ENCODE measurements around the gene MOB1B.
"Not testable (repeated sequence)": the region's sequence is repeated elsewhere in the genome, so short reads cannot be mapped to it uniquely, and the experiment has no call there.

The MOB1B gene

DNA sequence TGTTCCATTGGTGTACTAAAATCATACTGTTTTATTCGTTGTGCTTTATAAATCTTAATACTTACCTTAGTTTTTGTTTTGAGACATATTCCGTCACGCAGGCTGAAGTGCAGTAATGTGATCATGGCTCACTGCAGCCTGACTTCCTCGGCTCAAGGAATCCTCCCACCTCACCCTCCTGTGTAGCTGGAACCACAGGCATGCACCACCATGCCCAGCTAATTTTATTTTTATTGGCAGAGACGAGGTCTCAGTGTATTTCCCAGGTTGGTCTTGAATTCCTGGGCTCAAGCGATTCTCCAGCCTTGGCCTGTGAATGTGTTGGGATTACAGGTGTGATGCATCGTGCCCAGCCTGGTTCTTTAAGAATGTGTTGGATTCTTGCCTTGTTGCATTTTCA lies 66.9 kb downstream of the MOB1B start:
- DNase-seq, result no peak

DNA sequence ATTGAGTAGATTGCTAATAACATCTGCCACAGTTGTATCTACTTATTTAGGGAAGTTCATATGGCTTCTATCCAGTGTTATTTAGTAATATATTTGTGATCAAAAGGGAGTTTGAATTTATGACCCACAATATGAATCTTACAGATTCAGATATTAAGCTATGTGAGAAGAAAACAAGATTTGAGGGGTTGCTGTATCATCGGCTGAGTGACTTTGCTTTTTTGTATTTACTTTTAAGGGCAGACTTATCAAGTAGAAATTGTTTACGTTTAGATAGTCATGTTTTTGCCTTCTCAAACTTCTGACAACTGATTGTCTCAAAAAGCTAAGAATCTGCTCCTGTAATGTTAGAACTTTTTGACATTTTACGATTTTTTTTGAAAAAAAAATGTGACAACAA lies 74.1 kb downstream of the MOB1B start:
- no peak for DNase-seq

DNA sequence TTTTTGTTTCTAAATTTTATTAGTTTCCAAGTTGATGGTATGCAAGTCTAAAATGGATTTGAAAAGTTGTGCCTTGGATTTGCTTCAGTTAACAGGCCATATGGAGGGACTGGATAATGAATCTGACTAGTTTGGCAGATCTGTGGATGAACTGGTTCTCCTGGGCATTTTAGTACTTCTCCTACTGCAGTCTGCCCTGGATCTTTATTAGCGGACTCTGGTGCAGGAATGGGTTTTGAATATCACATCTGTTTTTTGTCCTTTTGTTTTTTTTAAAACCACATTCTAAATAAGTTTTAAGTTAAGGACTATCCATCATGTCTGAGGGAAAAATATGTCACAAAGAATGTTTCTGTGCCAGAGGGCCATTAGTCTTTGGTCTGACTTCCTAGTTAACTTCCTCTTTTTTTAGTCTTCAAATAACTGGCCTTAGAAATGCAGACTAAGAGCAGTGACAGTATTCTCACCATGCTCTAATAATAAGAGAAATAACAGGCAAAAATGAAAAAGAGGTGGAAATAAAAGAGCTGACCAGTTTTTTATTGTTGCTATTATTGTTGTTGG lies 77.4 kb downstream of the MOB1B start:
- no peak for DNase-seq

DNA sequence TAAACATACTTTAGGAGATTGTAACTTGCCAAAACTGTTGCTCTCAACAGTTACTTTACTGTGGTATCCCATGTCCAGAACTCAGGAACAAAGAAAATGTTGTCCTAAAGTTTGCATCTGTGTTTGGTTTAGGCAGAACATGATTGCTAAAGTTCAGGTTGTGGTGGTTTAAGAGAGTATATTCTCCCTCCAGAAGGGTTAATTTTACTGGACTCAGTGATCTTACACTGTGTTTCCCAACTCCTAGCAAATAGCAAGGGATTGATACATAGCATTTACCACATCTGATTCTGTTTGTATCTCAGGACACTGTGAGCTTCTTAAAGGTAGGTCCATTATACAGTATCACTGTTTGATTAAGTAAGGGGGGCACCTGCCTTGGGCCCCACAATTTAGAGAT lies 78.0 kb downstream of the MOB1B start:
- no peak for DNase-seq

DNA sequence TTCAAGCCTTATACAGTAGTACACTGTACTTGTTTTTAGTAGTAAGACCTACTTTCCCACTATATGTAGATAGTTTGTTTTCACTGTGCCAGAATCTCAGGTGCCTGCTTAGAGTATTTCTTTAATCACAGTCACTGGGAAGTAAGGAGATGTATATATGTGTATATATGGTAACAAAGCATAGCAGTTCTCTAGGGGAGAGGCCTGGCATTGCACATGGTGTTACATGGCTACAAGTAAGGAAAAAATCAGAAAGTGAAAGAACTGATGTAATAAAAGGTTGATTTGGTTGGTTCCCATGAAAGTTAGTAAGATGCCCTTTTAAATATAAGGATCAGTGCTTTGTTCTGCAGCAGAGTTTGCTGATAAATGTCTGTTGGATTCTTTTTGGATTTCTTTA lies 81.9 kb downstream of the MOB1B start:
- DNase-seq, result no peak

DNA sequence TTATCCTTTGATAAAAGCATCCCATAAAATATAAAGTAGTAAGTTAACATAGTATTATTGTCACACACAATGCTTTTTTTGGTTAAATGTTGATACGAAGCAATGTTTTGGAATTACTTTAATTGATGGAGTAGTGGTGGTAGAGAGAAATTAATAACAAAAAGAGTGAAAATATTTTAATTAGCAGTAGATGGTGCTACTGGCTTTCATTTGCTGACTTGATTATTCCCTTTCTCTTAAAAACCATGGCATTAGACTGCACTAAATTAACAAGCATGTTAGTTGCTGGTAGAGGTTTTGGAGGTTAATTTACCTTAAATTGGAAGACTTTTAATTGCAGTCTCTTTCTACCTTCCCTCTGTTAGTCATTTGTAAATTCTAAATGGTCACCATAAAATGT lies 82.4 kb downstream of the MOB1B start:
- DNase-seq, result no peak

DNA sequence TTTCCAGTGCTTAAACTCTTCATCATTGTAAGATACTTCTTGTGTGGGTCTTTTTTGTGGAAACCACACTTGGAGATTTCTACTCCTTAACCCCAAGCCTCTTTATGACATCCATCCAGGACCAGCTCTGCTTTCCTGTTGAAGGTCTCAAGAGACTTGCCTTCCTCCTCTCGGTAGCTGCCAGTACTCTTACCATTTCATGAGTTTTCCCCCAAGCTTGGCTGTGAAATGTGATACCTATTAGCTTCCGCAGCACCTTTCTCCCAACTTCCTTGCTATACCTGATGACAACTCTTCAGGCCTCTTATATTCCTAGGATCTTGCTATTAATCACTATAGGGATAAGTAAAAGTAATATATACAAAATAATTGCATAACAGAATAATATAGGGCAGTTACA lies 89.4 kb downstream of the MOB1B start:
- no peak for DNase-seq

DNA sequence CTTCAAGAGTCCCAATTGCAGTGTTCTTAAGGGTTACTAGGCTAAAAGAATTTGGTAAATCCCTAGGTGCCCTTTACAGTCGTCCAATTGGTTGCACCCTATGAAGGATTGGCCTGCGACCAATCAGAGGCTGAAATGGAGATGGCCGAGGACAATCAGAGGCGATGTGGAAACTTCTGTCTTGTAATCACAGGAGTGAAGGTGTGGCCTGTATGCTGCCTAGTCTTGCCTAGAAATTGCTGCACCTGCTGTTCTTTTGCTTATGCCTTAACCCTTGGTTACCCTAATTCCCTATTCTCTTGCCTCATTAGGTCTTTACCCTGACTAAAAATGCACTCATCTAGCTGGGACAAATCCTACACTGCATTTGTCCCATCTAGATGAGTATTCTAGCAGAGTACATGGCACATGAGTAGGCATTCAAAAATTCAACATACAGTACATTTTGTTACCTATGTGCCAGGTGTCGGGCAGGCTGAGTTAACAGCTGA lies 90.3 kb downstream of the MOB1B start:
- DNase-seq, result no peak

DNA sequence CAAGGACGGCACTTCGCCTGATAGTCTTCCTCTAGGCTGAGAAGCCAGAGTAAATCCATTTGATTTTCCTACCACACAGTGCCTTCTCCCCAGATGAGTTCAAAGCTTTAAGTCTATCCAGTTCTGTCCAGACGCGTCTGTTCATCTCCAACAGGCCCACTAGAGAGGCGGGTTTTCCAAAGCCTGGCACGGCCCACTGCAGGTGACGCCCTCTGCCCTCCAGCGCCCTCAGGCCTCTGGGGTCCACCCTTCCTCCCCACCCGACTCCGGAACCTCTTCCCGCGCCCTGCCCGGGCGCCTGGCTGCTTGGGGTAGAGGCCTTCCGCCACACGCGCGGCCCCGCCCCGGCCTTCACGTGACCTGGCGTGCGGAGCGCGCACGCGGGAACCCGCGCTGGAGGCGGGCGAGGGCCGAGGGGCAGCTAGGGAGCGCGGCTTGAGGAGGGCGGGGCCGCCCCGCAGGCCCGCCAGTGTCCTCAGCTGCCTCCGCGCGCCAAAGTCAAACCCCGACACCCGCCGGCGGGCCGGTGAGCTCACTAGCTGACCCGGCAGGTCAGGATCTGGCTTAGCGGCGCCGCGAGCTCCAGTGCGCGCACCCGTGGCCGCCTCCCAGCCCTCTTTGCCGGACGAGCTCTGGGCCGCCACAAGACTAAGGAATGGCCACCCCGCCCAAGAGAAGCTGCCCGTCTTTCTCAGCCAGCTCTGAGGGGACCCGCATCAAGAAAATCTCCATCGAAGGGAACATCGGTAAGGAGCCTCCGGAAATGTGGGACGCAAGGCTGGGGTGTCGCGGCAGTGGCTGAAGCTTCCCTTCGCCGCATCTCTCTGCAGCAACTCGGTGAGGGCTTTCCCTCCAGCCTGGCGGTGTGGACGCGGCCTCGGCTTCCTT lies 91.3 kb downstream of the MOB1B start, which contains the start of gene DCK:
DCK (plus strand) TSS at position 469 of the 888 bp plus-strand sequence; CDS start at position 656, 187 bp downstream.
- DNase-seq, result peak; percentile 78 to 84

DNA sequence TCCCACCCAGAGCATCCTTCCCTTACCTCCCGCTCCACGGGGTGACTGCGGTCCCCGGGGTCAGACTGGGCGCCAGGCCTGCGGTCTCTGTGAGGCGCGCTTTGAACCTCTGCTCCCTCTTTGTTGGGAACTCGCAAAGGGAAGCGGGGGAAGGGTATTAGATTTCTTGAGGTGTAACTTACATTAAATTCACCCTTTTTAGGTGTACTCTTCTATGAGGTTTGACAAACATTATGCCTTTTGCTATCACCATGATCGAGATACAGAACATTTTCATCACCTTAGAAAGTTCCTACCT lies 91.8 kb downstream of the MOB1B start:
- DNase-seq, result no peak

DNA sequence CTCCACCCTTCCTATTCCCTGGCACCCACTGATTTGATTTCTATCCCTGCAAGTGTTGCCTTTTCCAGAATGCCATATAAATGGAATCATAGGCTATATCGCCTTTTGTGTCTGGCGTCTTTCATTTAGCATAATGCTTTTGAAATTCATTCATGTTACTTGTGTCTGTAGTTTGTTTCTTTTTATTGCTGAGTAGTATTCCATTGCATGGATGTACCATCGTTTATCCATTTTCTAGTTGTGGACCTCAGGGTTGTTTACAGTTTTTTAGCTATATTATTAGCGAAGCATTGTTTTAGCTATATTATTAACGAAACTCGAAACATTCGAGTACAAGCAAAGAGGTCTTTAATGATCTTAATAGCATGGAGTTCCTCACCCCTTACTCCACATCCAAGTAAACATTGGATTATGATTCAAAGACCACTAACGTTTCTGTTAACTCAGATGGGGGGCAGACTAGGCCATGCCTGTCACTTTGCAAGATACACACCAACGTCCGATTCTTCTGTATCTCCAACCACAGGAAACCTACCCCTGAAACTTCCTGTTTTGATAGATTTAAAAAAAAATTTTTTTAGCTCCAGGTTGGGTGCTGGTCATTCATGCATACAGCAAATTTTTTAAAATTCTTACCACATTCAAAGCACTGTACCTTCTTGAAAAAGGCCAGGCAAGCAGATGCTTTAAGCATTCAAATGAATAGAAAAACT lies 92.4 kb downstream of the MOB1B start:
- DNase-seq, result no peak

DNA sequence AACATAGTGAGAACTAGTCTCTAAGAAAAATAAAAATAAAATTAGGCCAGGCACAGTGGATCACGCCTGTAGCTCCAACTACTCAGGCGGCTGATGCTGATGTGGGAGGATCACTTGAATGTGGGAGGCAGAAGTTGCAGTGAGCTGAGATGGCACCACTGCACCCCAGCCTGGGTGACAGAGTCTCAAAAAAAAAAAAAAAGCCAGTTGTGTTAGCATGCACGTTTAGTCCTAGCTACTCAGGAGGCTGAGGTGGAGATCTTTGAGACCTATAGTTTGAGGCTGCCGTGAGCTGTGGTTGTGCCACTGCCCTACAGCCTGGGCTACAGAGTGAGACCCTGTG lies 93.8 kb downstream of the MOB1B start:
- DNase-seq, result no peak

DNA sequence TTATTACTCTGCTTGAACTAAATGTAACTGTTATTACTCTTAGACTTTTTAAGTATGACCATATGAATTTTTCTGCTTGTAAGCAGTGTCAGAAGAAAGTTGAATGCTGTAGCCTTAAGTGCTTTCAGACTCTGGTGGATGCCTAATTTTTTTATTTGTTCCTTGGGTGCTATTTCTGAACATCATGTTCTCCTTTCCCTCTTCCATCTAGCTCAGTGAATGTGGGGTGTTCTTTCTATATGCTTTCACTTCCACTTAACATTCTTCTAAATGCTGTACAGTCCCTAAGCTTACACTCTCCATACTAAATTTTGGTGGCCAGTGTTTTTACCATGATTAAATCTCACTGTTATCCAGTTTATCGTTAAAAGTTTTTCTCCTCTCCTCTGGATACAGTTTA lies 94.9 kb downstream of the MOB1B start:
- no peak for DNase-seq

DNA sequence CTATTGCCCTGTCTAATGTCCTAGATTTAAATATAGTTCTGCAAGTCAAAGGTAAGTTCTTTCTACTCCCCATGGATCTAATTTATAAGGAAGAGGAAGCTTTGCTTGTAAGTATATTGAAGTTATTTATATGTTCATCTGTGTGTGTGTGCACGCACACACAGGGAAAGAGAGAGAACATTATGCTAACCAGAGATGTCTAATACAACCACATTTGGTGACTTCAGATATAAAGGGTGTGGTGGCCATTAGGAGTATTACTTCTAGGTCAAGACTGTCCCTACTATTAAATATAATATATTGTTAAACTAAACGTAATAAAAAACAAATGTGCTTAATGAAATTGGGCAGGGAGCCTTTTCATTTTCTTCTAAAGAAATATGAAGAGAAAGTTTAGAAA lies 95.4 kb downstream of the MOB1B start:
- no peak for DNase-seq

DNA sequence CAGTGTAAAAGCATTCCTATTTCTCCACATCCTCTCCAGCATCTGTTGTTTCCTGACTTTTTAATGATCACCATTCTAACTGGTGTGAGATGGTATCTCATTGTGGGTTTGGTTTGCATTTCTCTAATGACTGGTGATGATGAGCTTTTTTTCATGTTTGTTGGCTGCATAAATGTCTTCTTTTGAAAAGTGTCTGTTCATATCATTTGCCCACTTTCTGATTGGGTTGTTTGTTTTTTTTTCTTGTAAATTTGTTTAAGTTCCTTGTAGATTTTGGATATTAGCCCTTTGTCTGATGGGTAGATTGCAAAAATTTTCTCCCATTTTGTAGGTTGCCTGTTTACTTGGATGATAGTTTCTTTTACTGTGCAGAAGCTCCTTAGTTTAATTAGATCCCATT lies 97.5 kb downstream of the MOB1B start:
- not testable (repeated sequence) for DNase-seq

DNA sequence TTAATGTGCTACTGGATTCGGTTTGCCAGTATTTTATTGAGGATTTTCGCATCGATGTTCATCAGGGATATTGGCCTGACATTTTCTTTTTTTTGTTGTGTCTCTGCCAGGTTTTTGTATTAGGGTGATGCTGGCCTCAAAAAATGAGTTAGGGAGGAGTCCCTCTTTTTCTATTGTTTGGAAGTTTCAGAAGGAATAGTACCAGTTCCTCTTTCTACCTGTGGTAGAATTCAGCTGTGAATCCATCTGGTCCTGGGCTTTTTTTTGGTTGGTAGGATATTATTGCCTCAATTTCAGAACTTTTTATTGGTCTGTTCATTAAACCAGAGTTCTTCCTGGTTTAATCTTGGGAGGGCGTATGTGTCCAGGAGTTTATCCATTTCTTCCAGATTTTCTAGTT lies 99.2 kb downstream of the MOB1B start:
- not testable (repeated sequence) for DNase-seq

DNA sequence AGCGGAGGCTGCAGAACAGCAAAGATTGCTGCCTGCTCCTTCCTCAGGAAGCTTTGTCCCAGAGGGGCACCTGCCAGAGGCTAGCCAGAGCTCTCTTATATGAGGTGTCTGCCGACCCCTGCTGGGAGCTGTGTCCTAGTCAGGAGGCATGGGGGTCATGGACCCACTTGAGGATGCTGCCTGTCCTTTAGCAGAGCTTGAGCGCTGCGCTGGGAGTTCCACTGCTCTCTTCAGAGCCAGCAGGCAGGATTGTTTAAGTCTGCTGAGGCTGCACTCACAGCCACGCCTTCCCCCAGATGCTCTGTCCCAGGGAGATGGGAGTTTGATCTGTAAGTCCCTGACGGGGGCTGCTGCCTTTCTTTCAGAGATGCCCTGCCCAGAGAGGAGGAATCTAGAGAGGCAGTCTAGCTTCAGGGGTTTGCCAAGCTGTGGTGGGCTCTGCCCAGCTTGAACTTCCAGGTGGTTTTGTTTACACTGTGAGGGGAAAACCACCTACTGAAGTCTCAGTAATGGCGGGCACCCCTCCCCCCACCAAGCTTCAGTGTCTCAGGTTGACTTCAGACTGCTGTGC lies 102.2 kb downstream of the MOB1B start:
- no peak for DNase-seq

DNA sequence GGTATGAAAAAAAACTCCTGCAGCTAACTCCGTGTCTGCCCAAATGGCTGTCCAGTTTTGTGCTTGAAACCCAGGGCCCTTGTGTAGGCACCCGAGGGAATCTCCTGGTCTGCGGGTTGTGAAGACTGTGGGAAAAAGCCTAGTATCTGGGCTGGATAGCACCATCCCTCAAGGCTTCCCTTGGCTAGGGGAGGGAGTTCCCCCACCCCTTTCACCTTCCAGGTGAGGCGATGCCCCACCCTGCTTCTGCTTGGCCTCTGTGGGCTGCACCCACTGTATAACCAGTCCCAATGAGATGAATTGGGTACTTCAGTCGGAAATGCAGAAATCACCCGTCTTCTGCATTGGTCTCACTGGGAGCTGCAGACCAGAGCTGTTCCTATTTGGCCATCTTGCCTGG lies 102.9 kb downstream of the MOB1B start:
- DNase-seq, result not testable (repeated sequence)

DNA sequence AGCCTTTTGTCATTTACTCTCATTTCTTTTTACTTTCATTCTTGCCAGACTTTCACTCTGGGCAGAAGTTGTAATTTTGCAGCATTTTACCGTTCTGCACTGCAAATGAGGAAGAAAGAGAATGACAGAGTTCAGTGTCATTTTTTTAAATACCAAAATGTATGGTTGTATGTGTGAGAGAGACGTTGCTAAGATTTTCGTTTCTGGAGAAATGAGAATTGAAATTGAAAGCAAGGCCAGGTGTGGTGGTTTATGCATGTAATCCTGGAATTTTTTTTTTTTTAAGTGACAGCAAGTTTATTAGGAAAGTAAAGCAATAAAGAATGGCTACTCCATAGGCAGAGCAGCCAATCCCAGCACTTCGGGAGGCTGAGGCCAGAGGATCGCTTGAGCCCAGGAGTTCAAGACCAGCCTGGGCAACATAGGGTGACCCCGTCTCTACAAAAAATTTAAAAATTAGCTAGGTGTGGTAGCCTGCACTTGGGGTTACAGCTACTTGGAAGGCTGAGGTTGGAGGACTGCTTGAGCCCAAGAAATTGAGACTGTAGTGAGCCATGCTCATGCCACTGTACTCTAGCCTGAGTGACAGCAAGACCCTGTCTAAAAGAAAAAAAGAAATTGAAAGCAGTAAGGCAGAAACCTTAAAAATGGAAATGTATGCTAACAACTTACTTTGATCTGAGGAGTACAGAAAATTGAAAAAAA lies 104.2 kb downstream of the MOB1B start:
- no peak for DNase-seq

DNA sequence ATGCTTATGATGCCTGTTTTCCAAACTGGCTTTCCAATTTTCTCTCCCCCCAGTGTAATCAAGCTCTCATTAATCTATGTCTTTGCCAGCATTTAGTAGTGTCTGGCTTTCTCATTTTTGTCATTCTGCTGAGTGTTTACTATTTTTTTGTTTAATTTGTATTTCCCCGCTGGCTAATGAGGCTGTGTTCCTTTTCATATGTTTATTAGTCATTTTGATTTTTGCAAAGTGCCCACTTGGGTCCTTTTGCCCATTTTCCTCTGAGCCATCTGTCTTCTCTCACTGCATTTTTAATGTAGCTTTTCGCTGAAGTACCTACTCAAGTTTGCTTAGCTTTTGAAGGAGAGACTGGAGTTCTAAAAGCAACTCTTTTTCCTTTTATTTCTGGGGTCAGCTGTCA lies 106.0 kb downstream of the MOB1B start:
- DNase-seq, result no peak

DNA sequence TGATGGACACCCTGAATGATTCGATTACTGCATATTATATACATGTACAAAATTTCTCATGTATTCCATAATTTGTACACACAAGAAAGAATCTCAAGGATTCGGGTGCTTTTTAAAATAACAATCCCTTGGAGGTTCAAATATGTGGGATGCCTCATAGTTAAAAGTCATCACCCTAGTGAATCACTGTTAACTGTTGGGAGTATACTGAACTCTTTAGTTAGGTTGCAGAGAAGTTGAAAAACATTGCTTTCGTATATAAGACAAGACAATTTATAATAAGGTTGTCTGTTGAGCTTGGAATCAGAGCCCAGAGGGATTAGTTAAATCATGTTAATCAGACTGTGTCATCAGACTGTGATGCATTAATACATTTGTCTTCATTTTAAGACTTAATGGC lies 106.9 kb downstream of the MOB1B start:
- DNase-seq, result no peak

DNA sequence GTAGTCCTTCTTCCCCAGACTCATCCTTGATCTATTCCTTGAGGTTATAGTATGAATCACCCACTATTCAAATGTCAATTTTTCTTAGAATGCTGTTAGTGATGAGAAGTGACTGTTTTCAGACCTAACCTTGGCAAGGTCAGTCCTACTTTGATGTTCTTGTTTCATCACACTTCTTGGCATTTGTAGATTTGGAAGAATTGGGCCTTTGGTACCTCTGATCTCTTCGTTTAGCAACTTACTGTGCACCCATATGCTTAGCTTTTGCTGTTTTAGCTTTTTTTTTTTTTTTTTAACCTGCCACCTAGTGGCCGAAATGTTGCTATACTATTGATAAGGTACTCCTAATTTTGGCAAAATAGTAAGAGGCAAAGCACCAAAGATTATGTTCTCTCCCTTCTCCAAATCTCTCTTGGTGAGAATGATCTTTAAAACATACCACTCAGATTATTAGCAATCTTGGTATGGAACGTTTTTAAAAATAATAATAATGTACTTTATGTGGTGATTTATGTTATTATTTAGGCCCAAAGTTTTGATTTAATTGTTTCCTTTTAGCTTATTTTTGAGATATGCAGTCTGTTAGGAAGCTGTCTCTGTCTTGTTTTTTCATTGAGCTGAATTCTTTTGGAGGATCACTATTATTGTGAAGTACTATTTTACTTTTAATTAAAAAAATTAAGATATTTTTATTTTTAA lies 107.9 kb downstream of the MOB1B start:
- DNase-seq, result no peak

DNA sequence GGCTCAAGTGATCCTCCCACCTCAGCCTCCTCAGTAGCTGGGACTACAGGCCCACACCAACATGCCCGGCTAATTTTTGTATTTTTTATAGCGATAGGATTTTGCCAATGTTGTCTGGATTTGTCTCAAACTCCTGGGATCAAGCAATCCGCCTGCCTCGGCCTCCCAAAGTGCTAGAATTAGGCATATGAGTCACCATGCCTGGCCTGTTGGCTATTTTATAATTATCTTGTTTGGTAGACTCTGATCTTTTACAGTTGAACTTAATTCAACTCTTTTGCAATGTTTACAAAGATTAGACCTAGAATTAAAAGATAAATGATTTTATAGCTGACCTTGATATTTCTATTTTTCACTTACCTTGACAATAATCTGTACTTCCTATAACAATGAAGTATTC lies 109.3 kb downstream of the MOB1B start:
- no peak for DNase-seq

All from NCI-H1930 (cell line).